ENCODE results near the gene PROKR1.
A peak's percentile ranks its signal among the peaks of the same experiment; 100 is the strongest.

PROKR1 gene

DNA sequence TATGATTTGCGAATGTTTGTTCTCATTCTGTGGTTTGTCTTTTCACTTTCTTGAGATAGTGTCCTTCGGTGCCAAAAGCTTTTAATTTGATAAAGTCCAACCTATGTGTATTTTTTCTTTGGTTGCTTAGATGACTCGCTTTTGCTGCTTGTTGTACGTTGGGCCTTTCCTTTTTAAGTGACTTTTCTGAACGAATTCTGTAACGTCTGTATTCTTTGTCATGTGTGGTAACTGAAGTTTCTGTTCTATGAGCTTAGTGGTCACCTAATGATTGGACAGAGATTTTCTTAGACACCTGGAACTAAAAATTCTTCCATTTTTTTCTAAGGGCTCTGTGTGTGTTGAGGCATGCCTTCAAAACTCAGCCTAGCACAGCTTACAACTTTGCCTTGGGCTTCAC, 19.6 kb upstream of the PROKR1 start:
- no peak overlapping the region for H3K4me3 ChIP-seq (ENCODE audit: low read length)
- no peaks in the 10 kb centered on the region for H3K4me1 ChIP-seq (ENCODE audit: control insufficient read depth, insufficient read depth, low read length)
- no peak overlapping the region for H3K9ac ChIP-seq (ENCODE audit: low read length)
- H3K27me3 ChIP-seq (ENCODE audit: control insufficient read depth, insufficient read depth, low read length) = no peaks in the 10 kb centered on the region
- H3K36me3 ChIP-seq (ENCODE audit: control insufficient read depth, insufficient read depth, low read length) = no peaks in the 10 kb centered on the region
- H3K27ac ChIP-seq (ENCODE audit: low read depth, low read length) = no peak overlapping the region

- H3K4me3 ChIP-seq (ENCODE audit: low read length) = no peak overlapping the region
- H3K36me3 ChIP-seq (ENCODE audit: control insufficient read depth, insufficient read depth, low read length) = no peaks in the 10 kb centered on the region
- H3K27ac ChIP-seq (ENCODE audit: low read depth, low read length) = no peak overlapping the region
- H3K9ac ChIP-seq (ENCODE audit: low read length) = no peak overlapping the region
- no peaks in the 10 kb centered on the region for H3K4me1 ChIP-seq (ENCODE audit: control insufficient read depth, insufficient read depth, low read length)
- H3K27me3 ChIP-seq (ENCODE audit: control insufficient read depth, insufficient read depth, low read length) = no peaks in the 10 kb centered on the region
These were observed 15.8 kb upstream of the PROKR1 start for GRCh38 chr2:68627615-68628014.

- no peak overlapping the region for H3K4me3 ChIP-seq (ENCODE audit: low read length)
- H3K4me1 ChIP-seq (ENCODE audit: control insufficient read depth, insufficient read depth, low read length) = no peaks in the 10 kb centered on the region
- no peak overlapping the region for H3K9ac ChIP-seq (ENCODE audit: low read length)
- H3K27me3 ChIP-seq (ENCODE audit: control insufficient read depth, insufficient read depth, low read length) = no peaks in the 10 kb centered on the region
- H3K36me3 ChIP-seq (ENCODE audit: control insufficient read depth, insufficient read depth, low read length) = no peaks in the 10 kb centered on the region
- no peak overlapping the region for H3K27ac ChIP-seq (ENCODE audit: low read depth, low read length)
These were observed 11.4 kb upstream of the PROKR1 start for GRCh38 chr2:68632021-68632420.

DNA sequence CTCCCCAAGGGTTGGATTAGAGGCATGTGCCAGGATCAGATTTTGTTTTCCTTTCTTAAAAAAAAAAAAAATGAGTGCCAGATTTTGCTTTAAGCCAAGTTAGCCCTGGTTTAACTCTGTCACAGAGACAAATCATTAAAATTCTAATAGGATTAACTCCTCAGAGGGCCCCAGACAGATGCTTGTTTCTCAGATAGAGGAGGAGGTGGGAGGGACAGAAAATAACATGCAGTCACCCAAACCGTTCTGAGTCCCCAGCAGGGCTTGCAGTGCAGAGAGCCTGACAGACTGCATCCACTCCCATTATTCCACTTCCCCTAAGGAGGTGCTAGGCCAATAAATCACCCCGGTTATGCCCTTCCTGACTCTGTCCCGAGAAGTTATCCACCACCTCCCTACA, 6.3 kb upstream of the PROKR1 start:
- Histone ChIP-seq H3K36me3 (ENCODE audit: control insufficient read depth, insufficient read depth, low read length) (no peaks in the 10 kb centered on the region), H3K27ac (ENCODE audit: low read depth, low read length) (no peak overlapping the region), H3K4me3 (ENCODE audit: low read length) (no peak overlapping the region), H3K27me3 (ENCODE audit: control insufficient read depth, insufficient read depth, low read length) (no peaks in the 10 kb centered on the region), H3K9ac (ENCODE audit: low read length) (no peak overlapping the region), H3K4me1 (ENCODE audit: control insufficient read depth, insufficient read depth, low read length) (no peaks in the 10 kb centered on the region)

DNA sequence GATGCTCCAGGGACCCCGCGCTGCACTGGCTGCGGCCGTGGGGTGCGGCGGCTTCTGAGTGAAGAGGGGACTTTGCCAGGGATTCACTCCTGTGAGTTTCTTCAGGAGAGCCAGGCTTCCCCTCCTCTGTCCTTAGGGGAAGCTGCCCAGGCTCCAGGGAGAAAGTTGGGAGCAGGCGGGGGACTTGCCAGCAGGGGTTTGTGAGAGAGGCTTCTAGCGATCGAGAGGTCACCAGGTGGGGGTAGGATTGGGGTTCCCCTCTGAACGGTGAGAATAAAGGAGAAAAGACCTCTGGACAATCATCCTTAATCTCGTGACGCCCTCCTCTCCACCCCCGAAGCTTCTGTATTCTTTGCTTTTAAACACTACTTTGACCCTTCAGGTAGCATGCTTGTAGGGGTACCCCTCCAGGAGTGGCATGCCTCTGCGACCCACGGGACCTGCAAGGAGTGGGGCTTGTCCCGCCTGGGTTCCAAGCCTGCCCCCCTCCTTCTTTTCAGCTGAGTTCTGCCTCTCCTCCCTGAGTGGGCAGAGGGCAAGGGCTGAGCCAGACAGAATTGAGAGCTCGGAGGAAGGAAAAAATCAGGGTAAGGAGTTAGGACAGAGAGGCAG, 601 bp downstream of the PROKR1 start:
- Histone ChIP-seq H3K9ac (ENCODE audit: low read length) (no peak overlapping the region), H3K27me3 (ENCODE audit: control insufficient read depth, insufficient read depth, low read length) (peaks cover 19% of the 10 kb centered on the region), H3K4me1 (ENCODE audit: control insufficient read depth, insufficient read depth, low read length) (no peaks in the 10 kb centered on the region), H3K36me3 (ENCODE audit: control insufficient read depth, insufficient read depth, low read length) (no peaks in the 10 kb centered on the region), H3K4me3 (ENCODE audit: low read length) (peak overlapping the region; percentile 48), H3K27ac (ENCODE audit: low read depth, low read length) (no peak overlapping the region)

DNA sequence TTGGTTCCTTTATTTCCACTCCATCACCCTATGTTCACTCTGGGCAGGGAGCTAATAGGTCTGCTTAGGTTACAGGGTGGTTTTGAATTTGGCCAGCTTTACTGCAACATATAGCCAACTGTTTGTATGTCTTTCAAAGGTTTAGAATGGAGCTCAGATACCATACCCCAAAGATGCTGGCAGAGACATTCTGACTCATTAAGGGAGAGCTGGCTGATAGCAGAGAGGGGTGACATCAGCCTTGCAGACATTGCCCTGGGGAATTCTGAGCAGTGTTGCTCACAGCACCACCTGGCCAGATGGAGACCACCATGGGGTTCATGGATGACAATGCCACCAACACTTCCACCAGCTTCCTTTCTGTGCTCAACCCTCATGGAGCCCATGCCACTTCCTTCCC, 2.1 kb downstream of the PROKR1 start:
- Histone ChIP-seq H3K27me3 (ENCODE audit: control insufficient read depth, insufficient read depth, low read length) (peaks cover 19% of the 10 kb centered on the region), H3K36me3 (ENCODE audit: control insufficient read depth, insufficient read depth, low read length) (no peaks in the 10 kb centered on the region), H3K9ac (ENCODE audit: low read length) (no peak overlapping the region), H3K4me3 (ENCODE audit: low read length) (no peak overlapping the region), H3K4me1 (ENCODE audit: control insufficient read depth, insufficient read depth, low read length) (no peaks in the 10 kb centered on the region), H3K27ac (ENCODE audit: low read depth, low read length) (no peak overlapping the region)

DNA sequence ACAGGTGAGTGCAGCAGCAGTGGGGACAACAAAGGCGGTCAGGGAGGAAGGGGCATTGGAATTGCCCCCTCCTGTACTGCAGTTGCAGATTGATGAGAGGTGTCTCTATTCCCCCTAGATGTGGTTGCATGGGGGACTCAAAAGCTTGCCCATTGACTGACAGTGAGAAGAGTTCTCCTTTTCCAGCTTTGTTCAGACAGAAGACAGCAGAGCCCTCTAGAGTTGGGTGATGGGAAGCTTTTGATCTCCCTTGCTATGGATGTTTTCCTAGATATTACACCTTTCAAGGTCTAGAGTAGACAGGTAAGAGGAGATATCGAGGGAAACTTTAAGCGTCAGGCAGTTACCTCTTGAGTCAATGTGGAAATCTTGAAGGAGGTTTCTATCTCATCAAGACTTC, 2.9 kb downstream of the PROKR1 start:
- peaks cover 19% of the 10 kb centered on the region for H3K27me3 ChIP-seq (ENCODE audit: control insufficient read depth, insufficient read depth, low read length)

GRCh38 chr2:68650645-68651044, 7.3 kb downstream of the PROKR1 start:
- no peaks in the 10 kb centered on the region for H3K36me3 ChIP-seq (ENCODE audit: control insufficient read depth, insufficient read depth, low read length)
- H3K4me3 ChIP-seq (ENCODE audit: low read length) = no peak overlapping the region
- peaks cover 5% of the 10 kb centered on the region for H3K27me3 ChIP-seq (ENCODE audit: control insufficient read depth, insufficient read depth, low read length)
- no peaks in the 10 kb centered on the region for H3K4me1 ChIP-seq (ENCODE audit: control insufficient read depth, insufficient read depth, low read length)
- no peak overlapping the region for H3K27ac ChIP-seq (ENCODE audit: low read depth, low read length)
- no peak overlapping the region for H3K9ac ChIP-seq (ENCODE audit: low read length)

More for the DNA sequence above, 2.9 kb downstream of the PROKR1 start:
- H3K27ac ChIP-seq (ENCODE audit: low read depth, low read length) = no peak overlapping the region
- no peak overlapping the region for H3K9ac ChIP-seq (ENCODE audit: low read length)
- H3K36me3 ChIP-seq (ENCODE audit: control insufficient read depth, insufficient read depth, low read length) = no peaks in the 10 kb centered on the region
- H3K4me1 ChIP-seq (ENCODE audit: control insufficient read depth, insufficient read depth, low read length) = no peaks in the 10 kb centered on the region
- no peak overlapping the region for H3K4me3 ChIP-seq (ENCODE audit: low read length)

GRCh38 chr2:68653034-68653433, 9.7 kb downstream of the PROKR1 start:
- Histone ChIP-seq H3K4me1 (ENCODE audit: control insufficient read depth, insufficient read depth, low read length) (no peaks in the 10 kb centered on the region), H3K4me3 (ENCODE audit: low read length) (no peak overlapping the region), H3K9ac (ENCODE audit: low read length) (no peak overlapping the region), H3K27ac (ENCODE audit: low read depth, low read length) (no peak overlapping the region), H3K27me3 (ENCODE audit: control insufficient read depth, insufficient read depth, low read length) (no peaks in the 10 kb centered on the region), H3K36me3 (ENCODE audit: control insufficient read depth, insufficient read depth, low read length) (no peaks in the 10 kb centered on the region)

GRCh38 chr2:68653538-68653982, 10.2 kb downstream of the PROKR1 start:
- Histone ChIP-seq H3K9ac (ENCODE audit: low read length) (no peak overlapping the region), H3K36me3 (ENCODE audit: control insufficient read depth, insufficient read depth, low read length) (no peaks in the 10 kb centered on the region), H3K27ac (ENCODE audit: low read depth, low read length) (no peak overlapping the region), H3K4me1 (ENCODE audit: control insufficient read depth, insufficient read depth, low read length) (no peaks in the 10 kb centered on the region), H3K27me3 (ENCODE audit: control insufficient read depth, insufficient read depth, low read length) (no peaks in the 10 kb centered on the region), H3K4me3 (ENCODE audit: low read length) (no peak overlapping the region)

- Histone ChIP-seq H3K4me3 (ENCODE audit: low read length) (no peak overlapping the region), H3K36me3 (ENCODE audit: control insufficient read depth, insufficient read depth, low read length) (no peaks in the 10 kb centered on the region), H3K9ac (ENCODE audit: low read length) (no peak overlapping the region), H3K27ac (ENCODE audit: low read depth, low read length) (no peak overlapping the region), H3K4me1 (ENCODE audit: control insufficient read depth, insufficient read depth, low read length) (no peaks in the 10 kb centered on the region), H3K27me3 (ENCODE audit: control insufficient read depth, insufficient read depth, low read length) (no peaks in the 10 kb centered on the region)
These were observed 14.9 kb downstream of the PROKR1 start for GRCh38 chr2:68658266-68658665.

- Histone ChIP-seq H3K27me3 (ENCODE audit: control insufficient read depth, insufficient read depth, low read length) (no peaks in the 10 kb centered on the region), H3K9ac (ENCODE audit: low read length) (no peak overlapping the region), H3K27ac (ENCODE audit: low read depth, low read length) (no peak overlapping the region), H3K4me1 (ENCODE audit: control insufficient read depth, insufficient read depth, low read length) (no peaks in the 10 kb centered on the region), H3K4me3 (ENCODE audit: low read length) (no peak overlapping the region), H3K36me3 (ENCODE audit: control insufficient read depth, insufficient read depth, low read length) (no peaks in the 10 kb centered on the region)
These were observed 15.7 kb downstream of the PROKR1 start for GRCh38 chr2:68659081-68659480.

DNA sequence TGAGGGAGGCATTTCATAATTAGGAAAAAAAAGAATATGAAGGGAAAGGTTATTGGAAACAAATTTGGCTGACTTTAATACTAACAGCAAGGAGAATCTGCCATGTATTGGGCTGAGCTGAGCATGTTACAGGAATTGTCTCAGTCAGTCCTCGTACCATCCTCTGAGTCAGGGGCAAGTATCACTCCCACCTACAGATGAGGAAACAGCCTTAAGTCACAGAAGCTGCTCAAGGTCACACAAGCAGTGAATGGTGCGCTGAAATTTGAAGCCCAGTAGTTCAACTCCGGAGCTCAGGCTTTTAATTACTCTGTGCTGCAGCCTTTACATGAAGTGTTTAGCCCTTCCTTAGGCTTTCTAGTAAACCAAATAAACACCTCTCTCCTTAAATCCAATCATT, 17.3 kb downstream of the PROKR1 start:
- H3K9ac ChIP-seq (ENCODE audit: low read length) = no peak overlapping the region
- no peaks in the 10 kb centered on the region for H3K36me3 ChIP-seq (ENCODE audit: control insufficient read depth, insufficient read depth, low read length)
- H3K4me1 ChIP-seq (ENCODE audit: control insufficient read depth, insufficient read depth, low read length) = no peaks in the 10 kb centered on the region
- no peak overlapping the region for H3K27ac ChIP-seq (ENCODE audit: low read depth, low read length)
- H3K4me3 ChIP-seq (ENCODE audit: low read length) = no peak overlapping the region
- no peaks in the 10 kb centered on the region for H3K27me3 ChIP-seq (ENCODE audit: control insufficient read depth, insufficient read depth, low read length)
